Hepatocyte (in vitro differentiated cells): ENCODE results near the gene RPL9.

Source experiments
- CTCF ChIP-seq: fragments of 200-600 bp; sonication (generic); IDR thresholded peaks from 2 replicates; pipeline ENCODE4 v1.5.1; 2016; ENCODE audit warnings: antibody characterized with exemption, mild to moderate bottlenecking; ENCODE audit not compliant: poor library complexity
- EZH2 ChIP-seq: fragments of 200-600 bp; sonication (generic); IDR thresholded peaks from 2 replicates; pipeline ENCODE4 v1.6.1; 2016; ENCODE audit warnings: antibody characterized with exemption, mild to moderate bottlenecking, borderline replicate concordance
- EZH2phosphoT487 ChIP-seq: fragments of 200-600 bp; sonication (generic); IDR thresholded peaks from one replicate; pipeline ENCODE4 v1.6.1; 2018; ENCODE audit warnings: antibody characterized with exemption, mild to moderate bottlenecking, low read depth, moderate library complexity; ENCODE audit not compliant: unreplicated experiment, severe bottlenecking

GRCh38 chr4:39452153-39452859 lies 6.4 kb downstream of the RPL9 start:
- TF ChIP-seq CTCF, result no peak
- TF ChIP-seq EZH2, result no peak
- TF ChIP-seq EZH2phosphoT487, result no peak
